Activated naive CD4-positive, alpha-beta T cell treated with Interleukin-2 at 50 U/mL for 16 hours (primary cell): ENCODE data around the gene ARPC4.
"Not testable (repeated sequence)": the region's sequence is repeated elsewhere in the genome, so short reads cannot be mapped to it uniquely, and the experiment has no call there.

Experiments
- DNase-seq: peaks from one replicate; pipeline ENCODE4 v3.0.0-alpha.2; 2020

Gene ARPC4

GRCh38 chr3:9770276-9770812 lies 22.5 kb upstream of the ARPC4 start:
- DNase-seq: no peak

- DNase-seq: not testable (repeated sequence)
These were observed 21.9 kb upstream of the ARPC4 start for GRCh38 chr3:9771007-9771406.

- DNase-seq: no peak
These were observed 15.8 kb upstream of the ARPC4 start for GRCh38 chr3:9776896-9777693.

GRCh38 chr3:9777694-9778021 lies 15.2 kb upstream of the ARPC4 start:
- DNase-seq: no peak

GRCh38 chr3:9778143-9779074 lies 14.5 kb upstream of the ARPC4 start:
- peak; percentile 76 for DNase-seq

- DNase-seq: no peak
These were observed 13.7 kb upstream of the ARPC4 start for GRCh38 chr3:9779075-9779593.

- peak; percentile 31 for DNase-seq
These were observed 13.0 kb upstream of the ARPC4 start for GRCh38 chr3:9779721-9780457.

GRCh38 chr3:9780458-9780812 lies 12.4 kb upstream of the ARPC4 start:
- no peak for DNase-seq

- no peak for DNase-seq
These were observed 12.0 kb upstream of the ARPC4 start for GRCh38 chr3:9780910-9781309.

- DNase-seq: no peak
These were observed 11.3 kb upstream of the ARPC4 start for GRCh38 chr3:9781551-9781950.

GRCh38 chr3:9781978-9782603 lies 10.8 kb upstream of the ARPC4 start:
- DNase-seq: no peak

GRCh38 chr3:9782770-9783169 lies 10.1 kb upstream of the ARPC4 start:
- no peak for DNase-seq

GRCh38 chr3:9783954-9784353 lies 8.9 kb upstream of the ARPC4 start:
- no peak for DNase-seq

GRCh38 chr3:9784965-9785364 lies 7.9 kb upstream of the ARPC4 start:
- DNase-seq: no peak

GRCh38 chr3:9785602-9786001 lies 7.3 kb upstream of the ARPC4 start:
- DNase-seq: no peak

- DNase-seq: no peak
These were observed 6.6 kb upstream of the ARPC4 start for GRCh38 chr3:9786209-9786739.

- no peak for DNase-seq
These were observed 5.8 kb upstream of the ARPC4 start for GRCh38 chr3:9786825-9787669.

- DNase-seq: no peak
These were observed 5.2 kb upstream of the ARPC4 start for GRCh38 chr3:9787714-9788113.

- DNase-seq: no peak
These were observed 1.8 kb upstream of the ARPC4 start for GRCh38 chr3:9791127-9791526.

GRCh38 chr3:9791790-9792404 lies 985 bp upstream of the ARPC4 start:
- no peak for DNase-seq
